Bronchial epithelial cell (primary cell): Measurements from ENCODE around the gene SSH2. TPM values are rescaled to one million over a fixed set of nuclear protein-coding genes. Genes with fewer than 3 reads are reported as not detected.
"Not testable (repeated sequence)": the region's sequence is repeated elsewhere in the genome, so short reads cannot be mapped to it uniquely, and the experiment has no call there.

Experiments used
- DNase-seq: peaks from one replicate; pipeline ENCODE4 v3.0.0-alpha.2; 2010; ENCODE audit warnings: low read depth
- FAIRE-seq: peaks from 2 replicates; lab custom pipeline; 2011; peaks lifted over from hg19 to GRCh38; lab: Jason Lieb, UNC
- H3K27me3 ChIP-seq: 2 replicates; pipeline ENCODE4 v1.5.1; 2011; ENCODE audit warnings: low read length; ENCODE audit not compliant: control insufficient read depth, insufficient read depth
- H3K36me3 ChIP-seq: 2 replicates; pipeline ENCODE4 v1.5.1; 2011; ENCODE audit warnings: low read length; ENCODE audit not compliant: control insufficient read depth, insufficient read depth
- H3K4me3 ChIP-seq: 2 replicates; pipeline ENCODE4 v1.5.1; 2011; ENCODE audit warnings: mild to moderate bottlenecking, low read depth, low read length, control low read depth
- CTCF ChIP-seq: IDR thresholded peaks from 2 replicates; pipeline ENCODE4 v1.5.1; 2011; ENCODE audit warnings: mild to moderate bottlenecking, moderate library complexity, low read length, control low read depth, inconsistent platforms; ENCODE audit not compliant: insufficient read depth, severe bottlenecking
- total RNA-seq: library from RNA; depleted of rRNA; stranded (reverse); fragments of >200 nt; gene quantifications from 2 replicates; pipeline ENCODE4 v1.2.1, GENCODE V29; 2014

SSH2 gene
- total RNA-seq, 1 donor from 2014 or later, result 3.7 TPM

GRCh38 chr17:29867643-29868181, 62.3 kb downstream of the SSH2 start:
- Histone ChIP-seq H3K4me3 (no peak overlapping the region), H3K36me3 (no peaks in the 10 kb centered on the region), H3K27me3 (no peaks in the 10 kb centered on the region)
- no peak for TF ChIP-seq CTCF
- DNase-seq (no peak), FAIRE-seq (no peak)

- FAIRE-seq, result no peak
Measured at GRCh38 chr17:29866746-29867404, 63.2 kb downstream of the SSH2 start.

GRCh38 chr17:29864615-29865014, 65.4 kb downstream of the SSH2 start:
- no peaks in the 10 kb centered on the region for H3K27me3 ChIP-seq
- H3K4me3 ChIP-seq, result no peak overlapping the region
- FAIRE-seq (no peak), DNase-seq (no peak)
- no peak for TF ChIP-seq CTCF
- H3K36me3 ChIP-seq, result no peaks in the 10 kb centered on the region

More at GRCh38 chr17:29866746-29867404, 63.2 kb downstream of the SSH2 start:
- Histone ChIP-seq H3K36me3 (no peaks in the 10 kb centered on the region), H3K27me3 (no peaks in the 10 kb centered on the region), H3K4me3 (no peak overlapping the region)
- DNase-seq, result no peak
- no peak for TF ChIP-seq CTCF

GRCh38 chr17:29864123-29864522, 65.9 kb downstream of the SSH2 start:
- not testable (repeated sequence) for H3K4me3 ChIP-seq, H3K27me3 ChIP-seq, FAIRE-seq, H3K36me3 ChIP-seq, DNase-seq

GRCh38 chr17:29862951-29863350, 67.1 kb downstream of the SSH2 start:
- DNase-seq (no peak), FAIRE-seq (no peak)
- TF ChIP-seq CTCF, result no peak
- no peaks in the 10 kb centered on the region for H3K27me3 ChIP-seq
- H3K4me3 ChIP-seq, result no peak overlapping the region
- H3K36me3 ChIP-seq, result no peaks in the 10 kb centered on the region

- Histone ChIP-seq H3K4me3 (no peak overlapping the region), H3K27me3 (no peaks in the 10 kb centered on the region), H3K36me3 (no peaks in the 10 kb centered on the region)
- DNase-seq (no peak), FAIRE-seq (no peak)
- TF ChIP-seq CTCF, result no peak
Measured at GRCh38 chr17:29862127-29862526, 67.9 kb downstream of the SSH2 start.

- not testable (repeated sequence) for H3K36me3 ChIP-seq, DNase-seq, H3K4me3 ChIP-seq, H3K27me3 ChIP-seq, FAIRE-seq
Measured at GRCh38 chr17:29859445-29859844, 70.6 kb downstream of the SSH2 start.
